GM12872 (cell line): Measurements from ENCODE around the gene COL5A1.

Experiments
- CTCF ChIP-seq: IDR thresholded peaks from 3 replicates; pipeline ENCODE4 v1.5.1; 2011; ENCODE audit warnings: low read depth, mild to moderate bottlenecking, low read length, moderate library complexity; ENCODE audit not compliant: insufficient read depth

COL5A1 gene

GRCh38 chr9:134870746-134871662 is 229.4 kb downstream of the COL5A1 start:
- TF ChIP-seq CTCF = no peak

GRCh38 chr9:134871697-134872340 is 230.2 kb downstream of the COL5A1 start:
- TF ChIP-seq CTCF = no peak

GRCh38 chr9:134872482-134873231 is 231.1 kb downstream of the COL5A1 start:
- TF ChIP-seq CTCF = no peak

- TF ChIP-seq CTCF = no peak
Measured at GRCh38 chr9:134875371-134875770, 233.8 kb downstream of the COL5A1 start.

GRCh38 chr9:134877541-134877940 is 235.9 kb downstream of the COL5A1 start:
- TF ChIP-seq CTCF = no peak

GRCh38 chr9:134879664-134880483 is 238.3 kb downstream of the COL5A1 start:
- no peak for TF ChIP-seq CTCF
